ENCODE measurements around the gene HSFX4. TPM values are rescaled to one million over a fixed set of nuclear protein-coding genes. Genes with fewer than 3 reads are reported as not detected.
"Not testable (repeated sequence)": the region's sequence is repeated elsewhere in the genome, so short reads cannot be mapped to it uniquely, and the experiment has no call there.

Gene HSFX4
- total RNA-seq = not detected

- peak within 1 kb of the TSS; percentile 70 for H3K27ac Mint-ChIP-seq
- H3K9me3 Mint-ChIP-seq; H3K4me3 Mint-ChIP-seq; ATAC-seq (ENCODE audit: low read depth); POLR2A ChIA-PET; H3K27me3 Mint-ChIP-seq; H3K4me1 Mint-ChIP-seq; DNase-seq; H3K36me3 Mint-ChIP-seq: not testable (repeated sequence)
Observed at GRCh38 chrX:149929400-149929799, at the start of gene HSFX4. HSFX4 (plus strand) TSS chrX:149929573; CDS start chrX:149929645, 72 bp downstream.

- POLR2A ChIA-PET = no interaction called here
- H3K27me3 Mint-ChIP-seq = peaks cover 7% of the 10 kb centered on the region
- H3K9me3 Mint-ChIP-seq = no peaks in the 10 kb centered on the region
- H3K4me3 Mint-ChIP-seq = no peak within 1 kb of the TSS
- H3K4me1 Mint-ChIP-seq = peaks cover 4% of the 10 kb centered on the region
- DNase-seq (no peak), ATAC-seq (ENCODE audit: low read depth) (no peak)
- H3K36me3 Mint-ChIP-seq = no peaks in the 10 kb centered on the region
- H3K27ac Mint-ChIP-seq = no peak within 1 kb of the TSS
Observed at GRCh38 chrX:149881081-149881711, 48.2 kb upstream of the HSFX4 start, which contains the start of gene MAGEA8. MAGEA8 (plus strand) TSS chrX:149881183; CDS start chrX:149884273, 3,090 bp downstream.

- DNase-seq; H3K4me1 Mint-ChIP-seq; ATAC-seq (ENCODE audit: low read depth); POLR2A ChIA-PET; H3K36me3 Mint-ChIP-seq; H3K9me3 Mint-ChIP-seq; H3K4me3 Mint-ChIP-seq; H3K27me3 Mint-ChIP-seq; H3K27ac Mint-ChIP-seq: not testable (repeated sequence)
Observed at GRCh38 chrX:149890828-149891227, 38.5 kb upstream of the HSFX4 start.

GRCh38 chrX:149898554-149898953 lies 30.8 kb upstream of the HSFX4 start:
- POLR2A ChIA-PET = no interaction called here

GRCh38 chrX:149903889-149904748 lies 25.3 kb upstream of the HSFX4 start:
- Mint-ChIP-seq H3K4me1 (peaks cover 8% of the 10 kb centered on the region), H3K27ac (peak overlapping the region; percentile 76), H3K9me3 (no peaks in the 10 kb centered on the region), H3K27me3 (no peaks in the 10 kb centered on the region), H3K36me3 (no peaks in the 10 kb centered on the region), H3K4me3 (peak overlapping the region; percentile 75)
- ATAC-seq (ENCODE audit: low read depth) (no peak), DNase-seq (no peak)
- POLR2A ChIA-PET = interaction anchor here (0.6 to 0.7 kb wide), 2 partner anchors 74 to 255 kb away, joined by 3 to 4 read pairs; no protein-coding TSS in a partner anchor

More at GRCh38 chrX:149898554-149898953, 30.8 kb upstream of the HSFX4 start:
- no peak overlapping the region for H3K4me3 Mint-ChIP-seq
- H3K9me3 Mint-ChIP-seq = no peaks in the 10 kb centered on the region
- no peaks in the 10 kb centered on the region for H3K4me1 Mint-ChIP-seq
- no peak overlapping the region for H3K27ac Mint-ChIP-seq
- H3K36me3 Mint-ChIP-seq = no peaks in the 10 kb centered on the region
- ATAC-seq (ENCODE audit: low read depth) (no peak), DNase-seq (no peak)
- H3K27me3 Mint-ChIP-seq = no peaks in the 10 kb centered on the region

- Mint-ChIP-seq H3K27me3 (no peaks in the 10 kb centered on the region), H3K9me3 (peaks cover 3% of the 10 kb centered on the region), H3K4me3 (no peak overlapping the region), H3K4me1 (peaks cover 8% of the 10 kb centered on the region), H3K27ac (peak overlapping the region; percentile 65), H3K36me3 (peaks cover 2% of the 10 kb centered on the region)
- ATAC-seq (ENCODE audit: low read depth) (no peak), DNase-seq (no peak)
- POLR2A ChIA-PET = no interaction called here
Observed at GRCh38 chrX:149908308-149908707, 21.1 kb upstream of the HSFX4 start.

- POLR2A ChIA-PET = no interaction called here
- peaks cover 8% of the 10 kb centered on the region for H3K4me1 Mint-ChIP-seq
- ATAC-seq (ENCODE audit: low read depth) = no peak
Observed at GRCh38 chrX:149908727-149909126, 20.6 kb upstream of the HSFX4 start.

GRCh38 chrX:149909324-149910177 lies 19.8 kb upstream of the HSFX4 start:
- H3K4me3 Mint-ChIP-seq = no peak overlapping the region
- H3K9me3 Mint-ChIP-seq = peaks cover 6% of the 10 kb centered on the region
- no peaks in the 10 kb centered on the region for H3K27me3 Mint-ChIP-seq
- H3K27ac Mint-ChIP-seq = no peak overlapping the region
- H3K36me3 Mint-ChIP-seq = peaks cover 4% of the 10 kb centered on the region
- H3K4me1 Mint-ChIP-seq = peaks cover 3% of the 10 kb centered on the region
- ATAC-seq (ENCODE audit: low read depth) (peak; percentile 84), DNase-seq (peak; percentile 27)
- POLR2A ChIA-PET = no interaction called here

More at GRCh38 chrX:149908727-149909126, 20.6 kb upstream of the HSFX4 start:
- peaks cover 2% of the 10 kb centered on the region for H3K36me3 Mint-ChIP-seq
- peaks cover 3% of the 10 kb centered on the region for H3K9me3 Mint-ChIP-seq
- DNase-seq = no peak
- no peak overlapping the region for H3K4me3 Mint-ChIP-seq
- H3K27ac Mint-ChIP-seq = no peak overlapping the region
- no peaks in the 10 kb centered on the region for H3K27me3 Mint-ChIP-seq

- Mint-ChIP-seq H3K36me3 (peaks cover 4% of the 10 kb centered on the region), H3K27ac (no peak overlapping the region), H3K9me3 (peaks cover 6% of the 10 kb centered on the region), H3K4me3 (no peak overlapping the region), H3K27me3 (no peaks in the 10 kb centered on the region), H3K4me1 (no peaks in the 10 kb centered on the region)
- no peak for DNase-seq
- no peak for ATAC-seq (ENCODE audit: low read depth)
- POLR2A ChIA-PET = no interaction called here
Observed at GRCh38 chrX:149910178-149910695, 19.1 kb upstream of the HSFX4 start.

- no peaks in the 10 kb centered on the region for H3K27me3 Mint-ChIP-seq
- POLR2A ChIA-PET = interaction anchor here (1.0 kb wide), 1 partner anchor 22 kb away, joined by 4 read pairs; the partner anchor contains the start of gene EOLA2
- DNase-seq (no peak), ATAC-seq (ENCODE audit: low read depth) (peak; percentile 66)
- no peaks in the 10 kb centered on the region for H3K4me1 Mint-ChIP-seq
- H3K9me3 Mint-ChIP-seq = peaks cover 6% of the 10 kb centered on the region
- H3K4me3 Mint-ChIP-seq = no peak overlapping the region
- peaks cover 4% of the 10 kb centered on the region for H3K36me3 Mint-ChIP-seq
- H3K27ac Mint-ChIP-seq = peak overlapping the region; percentile 58
Observed at GRCh38 chrX:149916745-149917392, 12.5 kb upstream of the HSFX4 start.

GRCh38 chrX:149923836-149924235 lies 5.5 kb upstream of the HSFX4 start:
- H3K9me3 Mint-ChIP-seq; H3K4me3 Mint-ChIP-seq; POLR2A ChIA-PET; ATAC-seq (ENCODE audit: low read depth); H3K27me3 Mint-ChIP-seq; H3K36me3 Mint-ChIP-seq; DNase-seq; H3K4me1 Mint-ChIP-seq; H3K27ac Mint-ChIP-seq: not testable (repeated sequence)

- POLR2A ChIA-PET; ATAC-seq (ENCODE audit: low read depth): not testable (repeated sequence)
Observed at GRCh38 chrX:149924434-149924833, 4.9 kb upstream of the HSFX4 start.

More at GRCh38 chrX:149924434-149924833, 4.9 kb upstream of the HSFX4 start:
- H3K4me1 Mint-ChIP-seq, H3K27ac Mint-ChIP-seq, H3K27me3 Mint-ChIP-seq, H3K9me3 Mint-ChIP-seq, H3K4me3 Mint-ChIP-seq, DNase-seq, H3K36me3 Mint-ChIP-seq: not testable (repeated sequence)
